Fibroblast of skin of abdomen (primary cell): ENCODE measurements around the gene CCDC187.

Experiments used
- DNase-seq: peaks from one replicate; pipeline ENCODE4 v3.0.0-alpha.2; 2013

Gene CCDC187

GRCh38 chr9:136203408-136204144 is 100.3 kb downstream of the CCDC187 start:
- DNase-seq = no peak

DNA sequence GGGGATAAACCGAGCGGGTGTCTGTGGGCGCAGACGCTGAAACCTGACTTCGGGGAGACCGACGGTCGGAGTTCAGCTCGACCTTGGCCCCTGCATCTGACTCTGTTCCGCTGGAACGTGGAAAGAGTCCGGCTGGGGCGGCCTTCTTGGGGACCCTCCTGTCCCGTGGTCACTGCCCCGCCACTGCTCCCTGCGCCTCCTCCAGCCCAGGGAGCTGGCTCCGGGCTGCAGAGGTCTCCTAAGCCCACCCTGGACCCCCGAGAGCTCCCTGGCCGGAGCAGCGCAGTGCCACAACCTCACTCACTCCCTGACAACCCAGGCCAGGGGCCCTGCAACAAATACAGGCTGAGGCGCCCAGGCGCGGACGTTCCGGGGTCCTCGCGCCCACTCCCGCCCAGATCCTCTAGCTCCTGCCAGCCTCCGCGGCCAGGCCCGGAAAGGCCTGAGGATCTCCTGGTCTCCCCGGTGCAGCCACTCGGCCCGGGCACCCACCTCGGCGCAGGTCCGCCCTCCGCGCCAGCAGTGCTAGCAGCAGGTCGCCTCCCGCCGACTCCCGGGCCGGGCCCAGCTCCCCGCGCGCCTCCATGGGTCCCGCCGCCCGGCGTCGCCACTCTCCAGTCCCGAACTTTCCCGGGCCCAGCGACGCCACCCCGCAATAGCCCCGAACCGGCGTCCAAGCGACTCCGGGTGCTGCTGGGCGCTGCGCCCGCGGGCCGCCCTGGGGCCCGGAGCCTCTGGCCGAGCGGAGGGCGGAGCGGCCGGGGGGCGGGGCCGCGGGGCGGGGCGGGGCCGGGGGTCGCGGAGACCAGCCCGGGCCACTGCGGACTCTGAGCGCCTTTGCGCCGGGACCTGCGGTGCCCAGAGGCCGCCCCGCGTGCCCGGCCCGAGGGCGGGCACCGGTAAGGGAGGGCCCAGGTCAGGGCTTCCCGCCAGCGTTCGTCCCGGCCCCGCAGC is 101.2 kb downstream of the CCDC187 start:
- no peak for DNase-seq

GRCh38 chr9:136201609-136202453 is 102.1 kb downstream of the CCDC187 start:
- no peak for DNase-seq

- DNase-seq = no peak
Measured at GRCh38 chr9:136201174-136201573, 102.7 kb downstream of the CCDC187 start.

DNA sequence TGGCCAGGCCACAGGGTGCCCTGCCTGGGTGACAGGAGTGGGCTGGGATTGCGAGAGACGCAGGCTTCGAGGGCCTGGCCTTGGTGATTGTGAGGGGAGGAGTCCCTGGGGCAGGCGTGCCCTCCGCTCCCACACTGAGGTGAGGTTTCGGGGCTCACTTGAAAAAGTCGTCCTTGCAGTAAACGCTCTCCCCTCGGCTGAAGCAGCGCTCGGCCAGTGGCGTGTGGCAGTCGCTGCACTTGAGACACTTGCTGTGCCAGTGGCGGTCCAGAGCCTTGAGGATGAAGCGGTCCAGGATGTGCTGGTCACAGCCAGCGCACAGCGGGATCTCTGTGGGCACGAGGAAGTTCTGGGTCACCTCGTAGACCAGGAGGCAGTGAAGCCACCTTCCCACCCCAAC is 103.5 kb downstream of the CCDC187 start:
- DNase-seq = no peak
